Measurements from ENCODE around the gene SLC38A10. TPM values are rescaled to one million over a fixed set of nuclear protein-coding genes. Genes with fewer than 3 reads are reported as not detected.
"Not testable (repeated sequence)": the region's sequence is repeated elsewhere in the genome, so short reads cannot be mapped to it uniquely, and the experiment has no call there.

SLC38A10 gene
- total RNA-seq, 2 experiments from 2014 or later, result 48.3 to 49.5 TPM

GRCh38 chr17:81230043-81230820 lies 64.9 kb downstream of the SLC38A10 start:
- ChIA-PET POLR2A (no interaction called here), CTCF (no interaction called here)

DNA sequence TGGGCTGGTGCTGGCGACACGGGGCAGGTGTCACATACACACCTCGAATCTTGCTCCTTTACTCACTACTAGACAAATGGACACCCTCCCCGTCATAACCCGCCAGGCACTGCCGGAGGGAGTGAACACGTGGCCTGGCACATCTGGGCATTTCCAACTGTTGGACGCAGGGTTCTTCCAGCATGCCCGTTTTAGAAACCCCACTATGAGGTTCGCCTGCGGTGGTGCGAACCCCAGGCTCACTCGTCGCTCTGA lies 65.5 kb downstream of the SLC38A10 start:
- ChIA-PET POLR2A (no interaction called here), CTCF (no interaction called here)

DNA sequence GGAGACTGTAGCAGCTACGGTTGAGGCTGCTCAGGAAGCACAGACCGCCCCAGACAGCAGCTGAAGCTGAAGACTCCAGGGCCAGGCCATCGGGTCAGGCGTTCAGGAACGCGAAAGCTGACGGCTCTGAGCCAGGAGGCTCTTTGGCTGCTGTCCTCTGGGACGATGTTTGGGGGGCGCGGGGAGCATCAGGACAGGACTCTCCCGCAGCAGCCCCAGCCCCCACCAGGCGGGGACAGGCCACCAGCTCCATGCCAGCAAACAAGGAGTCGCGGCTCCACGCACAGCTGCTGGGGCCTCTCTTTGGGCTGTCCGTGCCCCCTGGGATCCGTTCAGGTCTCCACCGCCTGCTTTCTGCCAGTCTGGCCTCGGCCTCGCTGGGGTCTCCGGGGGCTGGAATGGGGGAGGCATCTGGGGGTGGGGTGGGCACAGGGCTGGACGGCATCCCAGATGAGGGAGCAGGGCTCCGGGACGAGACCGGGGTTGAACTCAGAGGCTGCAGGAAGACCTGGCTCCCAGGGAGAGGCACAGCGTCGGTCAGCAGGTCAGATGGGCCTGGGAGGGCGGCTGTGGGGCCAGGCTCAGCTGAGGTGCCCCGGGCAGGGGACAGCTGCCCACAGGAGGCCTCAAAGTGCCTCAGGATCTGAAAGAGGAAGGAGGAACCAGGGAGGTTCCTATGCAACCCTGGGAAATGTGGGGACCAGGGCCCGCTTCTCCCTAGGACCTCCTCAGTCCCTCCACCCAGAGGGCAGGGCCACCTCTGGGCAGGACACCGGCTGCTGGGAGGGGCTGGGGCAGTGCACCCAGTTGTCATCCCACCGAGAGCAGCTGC lies 66.1 kb downstream of the SLC38A10 start:
- POLR2A ChIA-PET, result interaction anchor here (0.8 kb wide), 1 partner anchor 10 kb away, joined by 3 read pairs; the partner anchor contains the start of genes NDUFAF8 and TEPSIN
- CTCF ChIA-PET, result no interaction called here

GRCh38 chr17:81228420-81228819 lies 66.7 kb downstream of the SLC38A10 start:
- ChIA-PET POLR2A (interaction anchor here (0.8 kb wide), 1 partner anchor 10 kb away, joined by 3 read pairs; the partner anchor contains the start of genes NDUFAF8 and TEPSIN), CTCF (no interaction called here)

DNA sequence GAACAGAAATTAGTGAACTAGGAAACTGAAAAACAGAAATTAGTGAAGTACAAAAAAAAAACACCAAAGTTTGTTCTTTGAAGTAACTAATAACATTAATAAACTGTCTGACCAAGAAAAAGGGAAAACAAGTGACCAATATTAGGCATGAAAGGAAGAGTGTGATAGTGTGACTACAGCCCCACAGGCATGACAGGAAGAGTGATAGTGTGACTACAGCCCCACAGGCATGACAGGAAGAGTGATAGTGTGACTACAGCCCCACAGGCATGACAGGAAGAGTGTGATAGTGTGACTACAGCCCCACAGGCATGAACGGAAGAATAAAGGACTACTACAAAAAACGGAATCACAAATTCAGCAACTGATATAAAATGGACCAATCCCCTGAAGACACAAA lies 67.5 kb downstream of the SLC38A10 start:
- CTCF ChIA-PET, POLR2A ChIA-PET: not testable (repeated sequence)

DNA sequence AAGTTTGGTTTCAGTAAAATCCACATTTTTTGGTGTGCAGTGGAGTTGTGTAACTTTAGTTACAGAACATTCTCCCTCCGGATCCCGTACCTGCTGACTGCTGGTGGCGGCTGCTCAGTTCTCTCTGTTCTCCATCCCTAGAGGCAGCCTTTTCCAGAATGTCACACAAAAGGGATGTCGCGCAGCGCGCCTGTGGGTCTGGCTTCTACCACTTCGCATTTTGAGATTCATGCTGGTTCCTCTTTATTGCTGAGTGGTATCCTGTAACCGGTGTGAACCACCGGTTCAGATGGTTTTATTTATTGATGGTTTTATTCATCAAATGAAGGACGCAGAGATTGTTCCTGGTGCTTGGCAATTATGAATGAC lies 71.4 kb downstream of the SLC38A10 start:
- ChIA-PET POLR2A (no interaction called here), CTCF (no interaction called here)

- POLR2A ChIA-PET, result interaction anchor here (0.6 to 1.2 kb wide), 6 partner anchors 10 to 460 kb away, joined by 3 to 12 read pairs (median 3); partner anchors contain the start of genes ARL16, CHMP6, HGS and NDUFAF8
Observed at GRCh38 chr17:81222906-81223761, 72.0 kb downstream of the SLC38A10 start, which contains the start of gene CEP131. TSS of gene CEP131 (minus strand) at chr17:81222965. CDS start at chr17:81220056, 2,909 bp downstream.

GRCh38 chr17:81222620-81222905 lies 72.5 kb downstream of the SLC38A10 start:
- POLR2A ChIA-PET, result interaction anchor here (0.6 to 1.2 kb wide), 6 partner anchors 11 to 461 kb away, joined by 3 to 12 read pairs (median 3); partner anchors contain the start of genes ARL16, CHMP6, HGS and NDUFAF8
- CTCF ChIA-PET, result interaction anchor here (0.8 to 1.5 kb wide), 3 partner anchors 16 to 342 kb away, joined by 3 to 4 read pairs (median 3); no protein-coding TSS in a partner anchor

More at GRCh38 chr17:81222906-81223761, 72.0 kb downstream of the SLC38A10 start, which contains the start of gene CEP131:
- CTCF ChIA-PET, result interaction anchor here (0.8 to 1.5 kb wide), 2 partner anchors 15 to 121 kb away, joined by 3 to 4 read pairs; no protein-coding TSS in a partner anchor

GRCh38 chr17:81221842-81222619 lies 73.1 kb downstream of the SLC38A10 start:
- CTCF ChIA-PET, result interaction anchor here (0.8 to 1.5 kb wide), 2 partner anchors 120 to 343 kb away, joined by 3 to 4 read pairs; no protein-coding TSS in a partner anchor
- POLR2A ChIA-PET, result interaction anchor here (0.6 to 1.2 kb wide), 5 partner anchors 11 to 461 kb away, joined by 3 to 12 read pairs (median 3); partner anchors contain the start of genes ARL16, HGS, NDUFAF8 and TEPSIN

DNA sequence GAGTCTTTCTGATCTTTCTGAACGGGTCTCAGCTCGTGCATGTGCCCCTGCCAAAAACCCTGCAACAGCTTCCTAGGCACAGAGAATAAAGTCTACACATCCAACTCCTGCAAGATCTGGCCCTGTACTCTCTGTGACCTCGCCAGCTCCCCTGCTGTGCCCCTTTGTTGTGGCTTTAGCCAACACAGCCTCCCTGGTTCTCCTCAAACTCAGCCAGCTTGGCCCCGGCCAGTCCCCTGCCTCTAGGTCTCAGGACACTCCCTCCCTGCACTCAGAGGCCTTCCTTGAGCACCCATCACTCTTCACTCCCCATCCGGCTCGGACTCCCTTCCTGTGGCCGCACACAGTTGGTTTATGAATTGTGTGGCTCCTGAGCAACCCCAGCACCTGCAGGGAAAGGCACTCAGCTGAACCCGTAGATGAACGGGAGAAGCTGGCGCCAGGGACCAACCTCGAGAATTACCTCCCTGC lies 73.7 kb downstream of the SLC38A10 start:
- POLR2A ChIA-PET, result no interaction called here
- CTCF ChIA-PET, result no interaction called here

DNA sequence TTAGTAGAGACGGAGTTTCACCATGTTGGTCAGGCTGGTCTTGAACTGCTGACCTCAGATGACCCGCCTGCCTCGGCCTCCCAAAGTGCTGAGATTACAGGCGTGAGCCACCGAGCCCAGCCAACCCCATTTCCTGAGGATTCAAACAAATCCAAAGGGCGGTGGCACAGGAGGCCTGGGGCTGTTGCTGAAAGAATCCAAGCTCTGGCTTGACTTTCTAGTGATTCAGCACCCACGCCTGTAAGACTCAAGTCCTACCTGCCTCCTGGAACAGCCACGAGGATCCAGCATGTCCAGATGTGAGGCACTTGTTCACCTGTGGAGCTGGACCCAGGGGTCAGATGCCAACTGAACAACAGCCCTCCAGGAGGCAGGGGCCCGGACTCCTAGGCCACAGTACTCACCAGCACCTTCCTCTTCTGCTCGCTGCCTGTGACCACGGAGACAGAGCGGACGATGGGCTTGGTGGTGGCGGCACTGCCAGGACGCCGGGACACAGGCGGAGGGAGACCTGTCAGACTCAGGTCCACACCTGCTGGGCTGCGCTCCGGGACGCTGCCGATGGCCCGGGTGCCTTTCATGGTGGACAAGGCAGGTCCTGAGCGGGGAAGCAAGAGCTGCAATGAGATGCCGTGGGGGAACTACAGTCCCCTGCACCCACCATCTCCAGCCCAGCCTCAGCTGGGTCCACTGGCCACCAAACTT lies 75.5 kb downstream of the SLC38A10 start:
- ChIA-PET POLR2A (interaction anchor here (0.6 kb wide), 1 partner anchor 159 kb away, joined by 5 read pairs; no protein-coding TSS in a partner anchor), CTCF (no interaction called here)

- ChIA-PET POLR2A (interaction anchor here (0.6 kb wide), 1 partner anchor 159 kb away, joined by 5 read pairs; no protein-coding TSS in a partner anchor), CTCF (no interaction called here)
Observed at GRCh38 chr17:81218991-81219390, 76.1 kb downstream of the SLC38A10 start.

GRCh38 chr17:81218459-81218858 lies 76.6 kb downstream of the SLC38A10 start:
- CTCF ChIA-PET, result no interaction called here
- POLR2A ChIA-PET, result no interaction called here

GRCh38 chr17:81217491-81217890 lies 77.6 kb downstream of the SLC38A10 start:
- ChIA-PET CTCF (no interaction called here), POLR2A (no interaction called here)

DNA sequence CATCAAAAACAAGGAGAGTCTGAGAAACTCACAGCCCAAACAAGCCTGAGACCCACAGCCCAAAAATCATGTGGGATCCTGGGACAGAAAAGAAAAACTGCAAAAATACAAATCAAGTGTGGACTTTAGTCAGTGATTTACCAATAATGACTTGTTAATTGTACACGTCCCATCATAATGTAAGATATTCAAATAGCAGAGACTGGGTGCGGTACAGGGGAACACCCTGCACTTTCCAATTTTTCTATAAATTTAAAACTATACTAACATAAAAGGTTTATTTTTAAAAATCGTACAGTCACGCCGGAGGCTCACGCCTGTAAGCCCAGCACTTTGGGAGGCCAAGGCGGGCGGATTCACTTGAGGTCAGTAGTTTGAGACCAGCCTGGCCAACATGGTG lies 81.1 kb downstream of the SLC38A10 start:
- POLR2A ChIA-PET, result no interaction called here
- CTCF ChIA-PET, result no interaction called here

- CTCF ChIA-PET, result no interaction called here
- POLR2A ChIA-PET, result no interaction called here
Observed at GRCh38 chr17:81212365-81212764, 82.7 kb downstream of the SLC38A10 start.

- CTCF ChIA-PET, result no interaction called here
- POLR2A ChIA-PET, result no interaction called here
Observed at GRCh38 chr17:81210868-81211267, 84.2 kb downstream of the SLC38A10 start.

DNA sequence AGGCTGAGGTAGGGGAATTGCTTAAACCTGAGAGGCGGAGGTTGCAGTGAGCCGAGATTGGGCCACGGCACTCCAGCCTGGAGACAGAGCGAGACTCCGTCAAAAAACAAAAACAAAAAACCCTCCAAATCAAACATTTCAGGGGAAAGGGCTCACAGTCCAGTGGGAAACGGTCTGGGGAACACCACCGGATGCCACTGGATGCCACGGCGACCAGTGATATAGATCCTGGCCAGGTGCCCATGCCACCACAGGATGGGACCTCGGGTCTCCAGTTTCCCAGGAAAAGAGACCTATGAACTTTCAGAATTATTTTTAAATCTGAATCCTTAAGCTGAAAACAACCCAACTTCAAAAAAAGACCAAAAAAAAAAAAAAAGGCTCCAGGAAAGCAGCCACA lies 84.6 kb downstream of the SLC38A10 start:
- POLR2A ChIA-PET, result no interaction called here
- CTCF ChIA-PET, result no interaction called here

Measured in activated CD8-positive, alpha-beta memory T cell treated with anti-CD3 and anti-CD28 coated beads for 36 hours (primary cell).